SK-N-SH (cell line): Measurements from ENCODE around the gene PNKP. TPM values are rescaled to one million over a fixed set of nuclear protein-coding genes. Genes with fewer than 3 reads are reported as not detected.

Source experiments
- CTCF ChIA-PET: fragments of 300-600, 350-600 bp; formaldehyde crosslinking; extraction: SDS; loops from one replicate; lab custom pipeline; 2021; lab: Yijun Ruan, JAX
- POLR2A ChIA-PET: fragments of 350-600 bp; sonication (Branson Sonifier 250); formaldehyde crosslinking; extraction: SDS; loops from one replicate; lab custom pipeline; 2020; ENCODE audit warnings: antibody characterized with exemption, inconsistent platforms; lab: Yijun Ruan, JAX
- DNase-seq: peaks from one replicate; pipeline ENCODE4 v3.0.0; 2012
- H2AFZ ChIP-seq: fragments of 200-600 bp; sonication (generic); 2 replicates; pipeline ENCODE4 v1.8.1; 2016; ENCODE audit warnings: antibody characterized with exemption, mild to moderate bottlenecking, low read depth
- H3F3A ChIP-seq: fragments of 200-600 bp; sonication (generic); replicated peaks from 2 replicates; pipeline ENCODE3; 2016; ENCODE audit warnings: antibody characterized with exemption, mild to moderate bottlenecking; ENCODE audit not compliant: insufficient read depth
- H3K27ac ChIP-seq, 2 experiments: fragments of 200-500 bp in 1 of 2; fragments of 200-600 bp in 1 of 2; sonication (Bioruptor generic) in 1 of 2; sonication (generic), shearing (Covaris generic) in 1 of 2; 2 replicates each; pipeline versions ENCODE4 v1.5.1 to v1.6.1; 2014 to 2016; ENCODE audit warnings: low read depth in 2 of 2, inconsistent platforms in 1 of 2, low read length in 1 of 2, mild to moderate bottlenecking in 1 of 2, mixed read lengths in 1 of 2
- H3K27me3 ChIP-seq: fragments of 200-600 bp; sonication (generic), shearing (Covaris generic); 2 replicates; pipeline ENCODE4 v1.6.1; 2016; ENCODE audit warnings: mixed run types; ENCODE audit not compliant: insufficient read depth
- H3K36me3 ChIP-seq, 2 experiments: fragments of 200-500 bp in 1 of 2; fragments of 200-600 bp in 1 of 2; sonication (Bioruptor generic) in 1 of 2; sonication (generic) in 1 of 2; replicated peaks in 1 of 2; 2 replicates each; pipeline versions ENCODE3 to v1.5.1; 2014 to 2016; ENCODE audit warnings: low read length in 1 of 2, mild to moderate bottlenecking in 1 of 2; ENCODE audit not compliant: insufficient read depth in 2 of 2, control insufficient read depth in 1 of 2
- H3K4me1 ChIP-seq, 2 experiments: fragments of 200-500 bp in 1 of 2; fragments of 200-600 bp in 1 of 2; sonication (Bioruptor generic) in 1 of 2; sonication (generic), shearing (Covaris generic) in 1 of 2; 2 replicates each; pipeline versions ENCODE4 v1.5.1 to v1.6.1; 2014 to 2016; ENCODE audit warnings: low read depth in 1 of 2, low read length in 1 of 2, mixed run types in 1 of 2; ENCODE audit not compliant: insufficient read depth in 2 of 2, control insufficient read depth in 1 of 2
- H3K4me2 ChIP-seq: fragments of 200-600 bp; sonication (generic), shearing (Covaris generic); 2 replicates; pipeline ENCODE4 v1.6.1; 2017; ENCODE audit warnings: mixed run types
- H3K4me3 ChIP-seq, 2 experiments: fragments of 200-500 bp in 1 of 2; fragments of 200-600 bp in 1 of 2; sonication (Bioruptor generic) in 1 of 2; sonication (generic), shearing (Covaris generic) in 1 of 2; 2 replicates each; pipeline versions ENCODE4 v1.5.1 to v1.8.1; 2014 to 2016; ENCODE audit warnings: low read depth in 2 of 2, inconsistent platforms in 1 of 2, low read length in 1 of 2, mild to moderate bottlenecking in 1 of 2, mixed read lengths in 1 of 2, moderate library complexity in 1 of 2
- H3K79me2 ChIP-seq: fragments of 200-600 bp; sonication (generic); 2 replicates; pipeline ENCODE4 v1.8.1; 2017; ENCODE audit warnings: mild to moderate bottlenecking; ENCODE audit not compliant: insufficient read depth
- H3K9ac ChIP-seq: fragments of 200-600 bp; sonication (generic); 2 replicates; pipeline ENCODE4 v1.6.1; 2017; ENCODE audit warnings: mixed run types
- H3K9me2 ChIP-seq: fragments of 200-600 bp; sonication (generic); 2 replicates; pipeline ENCODE4 v1.6.1; 2017; ENCODE audit warnings: mixed run types
- H3K9me3 ChIP-seq: fragments of 200-600 bp; sonication (generic); 2 replicates; pipeline ENCODE4 v1.6.1; 2017; ENCODE audit warnings: mixed run types, mild to moderate bottlenecking, moderate library complexity
- H4K20me1 ChIP-seq: fragments of 200-600 bp; sonication (generic); 2 replicates; pipeline ENCODE4 v1.6.1; 2017; ENCODE audit warnings: mild to moderate bottlenecking, mixed run types; ENCODE audit not compliant: insufficient read depth
- CTCF ChIP-seq: fragments of 200-600 bp; sonication (generic); IDR thresholded peaks from 2 replicates; pipeline ENCODE4 v1.6.1; 2017; ENCODE audit warnings: antibody characterized with exemption, mild to moderate bottlenecking, moderate library complexity
- EP300 ChIP-seq, 2 experiments: IDR thresholded peaks; 2 replicates each; pipeline versions ENCODE4 v1.4.0 to v1.6.1; 2012; ENCODE audit warnings: borderline replicate concordance in 1 of 2, low read depth in 1 of 2, low read length in 1 of 2
- IRF3 ChIP-seq: fragments of 150-350 bp; IDR thresholded peaks from 2 replicates; pipeline ENCODE4 v1.6.1; 2016; ENCODE audit warnings: mild to moderate bottlenecking, low read depth, low read length
- MAX ChIP-seq: IDR thresholded peaks from 2 replicates; pipeline ENCODE4 v1.4.0; 2012; ENCODE audit warnings: low read depth
- RAD21 ChIP-seq: IDR thresholded peaks from 2 replicates; pipeline ENCODE4 v1.6.1; 2012; ENCODE audit warnings: mild to moderate bottlenecking, low read length
- REST ChIP-seq: IDR thresholded peaks from 2 replicates; pipeline ENCODE4 v1.6.1; 2012; ENCODE audit warnings: mild to moderate bottlenecking, low read depth, low read length, moderate library complexity
- RFX5 ChIP-seq: IDR thresholded peaks from 2 replicates; pipeline ENCODE4 v1.6.1; 2012; ENCODE audit warnings: mild to moderate bottlenecking, improper control_type of control experiment, low read length
- RXRA ChIP-seq: IDR thresholded peaks from 2 replicates; pipeline ENCODE4 v1.4.0; 2012; ENCODE audit warnings: low read depth, mild to moderate bottlenecking, borderline replicate concordance
- SMC3 ChIP-seq: IDR thresholded peaks from 2 replicates; pipeline ENCODE4 v1.6.1; 2012; ENCODE audit warnings: low read depth, low read length, improper control_type of control experiment
- YY1 ChIP-seq: IDR thresholded peaks from 2 replicates; pipeline ENCODE4 v1.4.0; 2012; ENCODE audit warnings: low read depth, mild to moderate bottlenecking
- WGBS: methylation state at CpG from one replicate; pipeline ENCODE4 v1.1.6; 2017; ENCODE audit warnings: low lambda C conversion rate; 5-methylcytosine and 5-hydroxymethylcytosine counted together
- polyA plus RNA-seq, 3 experiments: library from polyadenylated mRNA; depleted of rRNA; stranded (reverse); fragments of >200 nt; gene quantifications; 2 replicates each; pipeline ENCODE4 v1.2.3, GENCODE V29; 2012

PNKP gene
- polyA plus RNA-seq, 1 of the 3 experiments (the other 2 are of a cell fraction), result 52.0 TPM

GRCh38 chr19:49871349-49871985, 4.1 kb upstream of the PNKP start:
- Histone ChIP-seq H3K4me2 (no peak overlapping the region), H3K9ac (no peak overlapping the region), H2AFZ (no peak overlapping the region), H3K4me1 (peaks cover 19 to 42% of the 10 kb centered on the region in 2 experiments), H3K4me3 (no peak overlapping the region), H4K20me1 (no peaks in the 10 kb centered on the region), H3K36me3 (peaks cover 6 to 23% of the 10 kb centered on the region in 2 experiments), H3K27me3 (no peaks in the 10 kb centered on the region), H3K79me2 (peaks cover 45% of the 10 kb centered on the region), H3K9me2 (no peaks in the 10 kb centered on the region), H3K27ac (peak overlapping the region in 1 of 2 experiments; percentile 98; a peak in 2 of 4 replicates), H3K9me3 (no peaks in the 10 kb centered on the region), H3F3A (peaks cover 17% of the 10 kb centered on the region)
- TF ChIP-seq MAX (no peak), SMC3 (no peak), YY1 (no peak), IRF3 (no peak), REST (no peak), CTCF (no peak), RAD21 (no peak), RXRA (no peak), EP300 (IDR thresholded peaks at IDR 0.05; ENCODE audit: borderline replicate concordance in 1 of 2, low read depth in 1 of 2, low read length in 1 of 2) (no peak), RFX5 (no peak)
- POLR2A ChIA-PET, result no interaction called here
- CTCF ChIA-PET, result interaction anchor here (1.0 kb wide), 1 partner anchor 481 kb away, joined by 3 read pairs; no protein-coding TSS in a partner anchor
- 91% methylated on average over 12 of the region's 17 CpGs for WGBS
- no peak for DNase-seq
